GM18858 (cell line): ENCODE results near the gene SLC25A21.

Experiments
- ATAC-seq: cut with Tn5 transposase; IDR thresholded peaks from one replicate; pipeline ENCODE4 v1.9.1; 2021; ENCODE audit not compliant: unreplicated experiment

The SLC25A21 gene

GRCh38 chr14:36785511-36785910, 386.9 kb downstream of the SLC25A21 start:
- no peak for ATAC-seq

- ATAC-seq, result no peak
These were observed 387.9 kb downstream of the SLC25A21 start for GRCh38 chr14:36784541-36784940.

GRCh38 chr14:36781897-36782296, 390.5 kb downstream of the SLC25A21 start:
- no peak for ATAC-seq

GRCh38 chr14:36773558-36773957, 398.8 kb downstream of the SLC25A21 start:
- ATAC-seq, result no peak

GRCh38 chr14:36773136-36773540, 399.3 kb downstream of the SLC25A21 start:
- ATAC-seq, result no peak

GRCh38 chr14:36771028-36771640, 401.3 kb downstream of the SLC25A21 start:
- ATAC-seq, result no peak

GRCh38 chr14:36768638-36769337, 403.6 kb downstream of the SLC25A21 start:
- ATAC-seq, result no peak

GRCh38 chr14:36767603-36768281, 404.7 kb downstream of the SLC25A21 start:
- no peak for ATAC-seq

- ATAC-seq, result no peak
These were observed 405.4 kb downstream of the SLC25A21 start for GRCh38 chr14:36766974-36767373.

- ATAC-seq, result no peak
These were observed 414.4 kb downstream of the SLC25A21 start for GRCh38 chr14:36757734-36758601.

- no peak for ATAC-seq
These were observed 416.2 kb downstream of the SLC25A21 start for GRCh38 chr14:36756226-36756625.

GRCh38 chr14:36755756-36756155, 416.6 kb downstream of the SLC25A21 start:
- no peak for ATAC-seq

- ATAC-seq, result no peak
These were observed 420.5 kb downstream of the SLC25A21 start for GRCh38 chr14:36751920-36752319.

GRCh38 chr14:36751106-36751505, 421.3 kb downstream of the SLC25A21 start:
- ATAC-seq, result no peak

GRCh38 chr14:36750244-36750643, 422.2 kb downstream of the SLC25A21 start:
- no peak for ATAC-seq

- ATAC-seq, result no peak
These were observed 423.7 kb downstream of the SLC25A21 start for GRCh38 chr14:36748610-36749213.

GRCh38 chr14:36747411-36748184, 424.8 kb downstream of the SLC25A21 start:
- no peak for ATAC-seq

- no peak for ATAC-seq
These were observed 425.5 kb downstream of the SLC25A21 start for GRCh38 chr14:36746872-36747271.

GRCh38 chr14:36741858-36742257, 430.5 kb downstream of the SLC25A21 start:
- ATAC-seq, result no peak

GRCh38 chr14:36738269-36738668, 434.1 kb downstream of the SLC25A21 start:
- no peak for ATAC-seq
